ENCODE results near the gene MPZL3.

DNA sequence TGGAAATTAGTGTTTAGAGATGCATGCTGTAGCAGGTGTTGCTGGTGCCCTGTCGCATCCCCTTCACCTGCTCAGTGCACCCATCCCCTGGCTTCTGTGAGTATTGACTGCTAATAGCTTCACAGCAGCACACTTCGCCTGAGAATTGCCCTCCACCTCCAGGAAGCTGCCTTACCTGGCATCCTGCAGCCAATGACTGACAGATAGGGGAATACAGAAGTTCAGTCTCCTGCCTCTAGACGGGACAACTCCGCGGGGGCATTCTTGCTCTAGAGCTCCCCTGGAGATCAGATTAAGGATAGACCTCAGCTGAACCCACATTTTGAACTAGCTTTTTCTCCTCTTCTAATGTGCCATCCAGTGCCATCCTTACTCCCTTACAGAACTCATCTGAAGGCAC lies 43.0 kb upstream of the MPZL3 start:
- TF ChIP-seq POLR2A (IDR thresholded peaks at IDR 0.05; ENCODE audit: low read depth, low read length): no peak
- no peak for TF ChIP-seq TAF1 (IDR thresholded peaks at IDR 0.05; ENCODE audit: borderline replicate concordance, low read depth, low read length)

Measured in GM12892 (cell line).